ENCODE measurements around the gene MYO15A. TPM values are rescaled to one million over a fixed set of nuclear protein-coding genes. Genes with fewer than 3 reads are reported as not detected.

Gene MYO15A
- total RNA-seq, 1 experiment from 2014 or later = 3.5 TPM

GRCh38 chr17:18176176-18176575, 67.6 kb downstream of the MYO15A start:
- H3K79me2 ChIP-seq (ENCODE audit: low read depth) = no peaks in the 10 kb centered on the region
- no peaks in the 10 kb centered on the region; the same call in 1 of the 2 replicates for H3F3A ChIP-seq (ENCODE audit: insufficient read depth, low read depth)
- no peak overlapping the region for H3K4me3 ChIP-seq
- no peak overlapping the region for H3K27ac ChIP-seq
- TF ChIP-seq CTCF (conservative IDR thresholded peaks at IDR 0.05) (no peak), EZH2 (IDR thresholded peaks at IDR 0.05; ENCODE audit: low read depth) (no peak)
- DNase-seq = no peak
- H3K9me2 ChIP-seq (ENCODE audit: insufficient read depth) = no peaks in the 10 kb centered on the region
- H3K4me1 ChIP-seq (replicated peaks; ENCODE audit: insufficient read depth) = no peaks in the 10 kb centered on the region
- no peaks in the 10 kb centered on the region for H3K27me3 ChIP-seq (ENCODE audit: insufficient read depth, low read depth)
- POLR2A ChIA-PET (ENCODE audit: unreplicated experiment) = no interaction called here
- H3K36me3 ChIP-seq (ENCODE audit: low read depth) = no peaks in the 10 kb centered on the region
- CTCF ChIA-PET = no interaction called here
- H2AFZ ChIP-seq = no peak overlapping the region
- no TSS peak for BruUV-seq (replicated peaks)
- intact Hi-C loops (cut with micrococcal nuclease; ENCODE audit: unreplicated experiment) = no loop called here
- no peaks in the 10 kb centered on the region for H4K20me1 ChIP-seq (ENCODE audit: insufficient read depth)
- H3K9me3 ChIP-seq (ENCODE audit: insufficient read depth, low read depth) = no peaks in the 10 kb centered on the region
- no peak overlapping the region for H3K4me2 ChIP-seq

GRCh38 chr17:18177133-18177532, 68.6 kb downstream of the MYO15A start:
- no peak overlapping the region for H2AFZ ChIP-seq
- ChIA-PET POLR2A (ENCODE audit: unreplicated experiment) (no interaction called here), CTCF (interaction anchor here (0.5 kb wide), 1 partner anchor 16 kb away, joined by 4 read pairs; no protein-coding TSS in a partner anchor)
- H3K27me3 ChIP-seq (ENCODE audit: insufficient read depth, low read depth) = no peaks in the 10 kb centered on the region
- no TSS peak for BruUV-seq (replicated peaks)
- H3K27ac ChIP-seq = no peak overlapping the region
- DNase-seq = no peak
- peaks cover 8% of the 10 kb centered on the region; the same call in 1 of the 2 replicates for H3F3A ChIP-seq (ENCODE audit: insufficient read depth, low read depth)
- H3K4me2 ChIP-seq = no peak overlapping the region
- no peak overlapping the region for H3K4me3 ChIP-seq
- H3K4me1 ChIP-seq (replicated peaks; ENCODE audit: insufficient read depth) = peaks cover 8% of the 10 kb centered on the region
- H3K9me3 ChIP-seq (ENCODE audit: insufficient read depth, low read depth) = no peaks in the 10 kb centered on the region
- H3K9me2 ChIP-seq (ENCODE audit: insufficient read depth) = no peaks in the 10 kb centered on the region
- no peaks in the 10 kb centered on the region for H3K79me2 ChIP-seq (ENCODE audit: low read depth)
- TF ChIP-seq CTCF (conservative IDR thresholded peaks at IDR 0.05) (no peak), EZH2 (IDR thresholded peaks at IDR 0.05; ENCODE audit: low read depth) (no peak)
- no peaks in the 10 kb centered on the region for H4K20me1 ChIP-seq (ENCODE audit: insufficient read depth)
- no peaks in the 10 kb centered on the region for H3K36me3 ChIP-seq (ENCODE audit: low read depth)
- intact Hi-C loops (cut with micrococcal nuclease; ENCODE audit: unreplicated experiment) = no loop called here

- H3K4me3 ChIP-seq = no peak overlapping the region
- H3K9me3 ChIP-seq (ENCODE audit: insufficient read depth, low read depth) = no peaks in the 10 kb centered on the region
- no peak for TF ChIP-seq EZH2 (IDR thresholded peaks at IDR 0.05; ENCODE audit: low read depth)
- no peak for TF ChIP-seq CTCF (conservative IDR thresholded peaks at IDR 0.05)
- CTCF ChIA-PET = no interaction called here
- H3F3A ChIP-seq (ENCODE audit: insufficient read depth, low read depth) = peaks cover 14% of the 10 kb centered on the region; the same call in 1 of the 2 replicates
- no peak for DNase-seq
- BruUV-seq (replicated peaks) = no TSS peak
- H3K27me3 ChIP-seq (ENCODE audit: insufficient read depth, low read depth) = no peaks in the 10 kb centered on the region
- H3K9me2 ChIP-seq (ENCODE audit: insufficient read depth) = no peaks in the 10 kb centered on the region
- H3K27ac ChIP-seq = no peak overlapping the region
- H3K79me2 ChIP-seq (ENCODE audit: low read depth) = no peaks in the 10 kb centered on the region
- no peaks in the 10 kb centered on the region for H3K36me3 ChIP-seq (ENCODE audit: low read depth)
- intact Hi-C loops (cut with micrococcal nuclease; ENCODE audit: unreplicated experiment) = no loop called here
- H3K4me2 ChIP-seq = no peak overlapping the region
- POLR2A ChIA-PET (ENCODE audit: unreplicated experiment) = no interaction called here
- H4K20me1 ChIP-seq (ENCODE audit: insufficient read depth) = no peaks in the 10 kb centered on the region
- peaks cover 12% of the 10 kb centered on the region for H3K4me1 ChIP-seq (replicated peaks; ENCODE audit: insufficient read depth)
- H2AFZ ChIP-seq = no peak overlapping the region
Measured at GRCh38 chr17:18177722-18178121, 69.2 kb downstream of the MYO15A start.

Measured in PC-9 (cell line).